Stimulated activated CD4-positive, alpha-beta T cell treated with anti-CD3 and anti-CD28 coated beads, Interleukin-2, amount 100 ng/mL, for 24 hours (primary cell): ENCODE measurements around the gene OR52N5.

ENCODE experiments used
- DNase-seq, 2 donors: peaks; one replicate each; pipeline ENCODE4 v3.0.0-alpha.2; 2020

The OR52N5 gene

GRCh38 chr11:5783255-5783654 lies at the start of gene OR52N5:
Gene OR52N5 (minus strand): TSS chr11:5783355. CDS start chr11:5778634, 4,721 bp downstream.
- DNase-seq = no peak

- no peak for DNase-seq
These were observed 48.2 kb upstream of the OR52N5 start for GRCh38 chr11:5831196-5831829.

GRCh38 chr11:5818245-5818886 lies 35.2 kb upstream of the OR52N5 start:
- DNase-seq = no peak

GRCh38 chr11:5815534-5815933 lies 32.4 kb upstream of the OR52N5 start:
- no peak for DNase-seq

- DNase-seq = no peak
These were observed 27.0 kb upstream of the OR52N5 start for GRCh38 chr11:5809905-5810795.

- DNase-seq = no peak
These were observed 26.0 kb upstream of the OR52N5 start for GRCh38 chr11:5809122-5809519.

- DNase-seq = peak; percentile 70 to 77
These were observed 25.5 kb upstream of the OR52N5 start, which contains the start of gene OR52N2 for GRCh38 chr11:5808500-5809121. Gene OR52N2 (plus strand): TSS chr11:5808924. CDS start chr11:5820336, 11,412 bp downstream.

- DNase-seq = no peak
These were observed 24.4 kb upstream of the OR52N5 start for GRCh38 chr11:5807580-5807979.

- no peak for DNase-seq
These were observed 20.8 kb upstream of the OR52N5 start for GRCh38 chr11:5803982-5804381.

GRCh38 chr11:5796541-5796940 lies 13.4 kb upstream of the OR52N5 start:
- no peak for DNase-seq

GRCh38 chr11:5791165-5791564 lies 8.0 kb upstream of the OR52N5 start, which contains the start of gene OR52N1:
Gene OR52N1 (minus strand): TSS chr11:5791265. CDS start chr11:5788816, 2,449 bp downstream.
- no peak for DNase-seq

- DNase-seq = no peak
These were observed 16.1 kb downstream of the OR52N5 start for GRCh38 chr11:5767056-5767455.

GRCh38 chr11:5753943-5754342 lies 29.2 kb downstream of the OR52N5 start, which contains the start of gene OR52N4:
Gene OR52N4 (plus strand): TSS chr11:5754243. CDS start chr11:5754741, 498 bp downstream.
- no peak for DNase-seq

- DNase-seq = no peak
These were observed 33.3 kb downstream of the OR52N5 start for GRCh38 chr11:5749836-5750235.

GRCh38 chr11:5746614-5747013 lies 36.5 kb downstream of the OR52N5 start:
- no peak for DNase-seq

GRCh38 chr11:5738431-5738830 lies 44.7 kb downstream of the OR52N5 start:
- DNase-seq = no peak

- DNase-seq = no peak
These were observed 45.3 kb downstream of the OR52N5 start for GRCh38 chr11:5737670-5738392.

GRCh38 chr11:5737091-5737490 lies 46.1 kb downstream of the OR52N5 start:
- no peak for DNase-seq

- no peak for DNase-seq
These were observed 46.8 kb downstream of the OR52N5 start, which contains the start of gene OR56B1 for GRCh38 chr11:5736396-5736795. Gene OR56B1 (plus strand): TSS chr11:5736448. CDS start chr11:5736517, 69 bp downstream.

- no peak for DNase-seq
These were observed 55.5 kb downstream of the OR52N5 start for GRCh38 chr11:5727691-5728090.

- DNase-seq = no peak
These were observed 56.8 kb downstream of the OR52N5 start for GRCh38 chr11:5726351-5726750.
